ENCODE data around the gene ANKRD16.

The ANKRD16 gene

DNA sequence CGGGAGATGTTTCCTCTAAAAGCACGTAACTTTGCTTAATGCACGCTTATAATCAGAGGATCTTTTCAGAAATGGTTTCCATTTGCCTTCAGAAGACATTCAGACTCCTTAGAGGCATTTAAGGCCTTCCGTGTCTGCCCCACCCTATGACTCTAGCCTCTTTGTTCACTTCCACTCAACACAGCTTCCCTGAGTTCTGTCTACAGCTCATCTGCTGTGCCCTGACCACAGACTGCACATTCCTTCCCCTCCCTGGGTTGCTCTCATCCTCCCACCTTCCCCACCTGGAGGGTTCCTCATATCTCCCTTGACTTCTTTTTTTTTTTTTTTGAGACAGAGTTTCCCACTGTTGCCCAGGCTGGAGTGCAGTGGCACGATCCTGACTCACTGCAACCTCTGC lies 17.0 kb upstream of the ANKRD16 start:
- no peak overlapping the region for H3K4me2 ChIP-seq (ENCODE audit: low read length)
- H3K79me2 ChIP-seq, result peaks cover 10% of the 10 kb centered on the region
- no peak overlapping the region for H3K27ac ChIP-seq
- TF ChIP-seq, protein P1, sequence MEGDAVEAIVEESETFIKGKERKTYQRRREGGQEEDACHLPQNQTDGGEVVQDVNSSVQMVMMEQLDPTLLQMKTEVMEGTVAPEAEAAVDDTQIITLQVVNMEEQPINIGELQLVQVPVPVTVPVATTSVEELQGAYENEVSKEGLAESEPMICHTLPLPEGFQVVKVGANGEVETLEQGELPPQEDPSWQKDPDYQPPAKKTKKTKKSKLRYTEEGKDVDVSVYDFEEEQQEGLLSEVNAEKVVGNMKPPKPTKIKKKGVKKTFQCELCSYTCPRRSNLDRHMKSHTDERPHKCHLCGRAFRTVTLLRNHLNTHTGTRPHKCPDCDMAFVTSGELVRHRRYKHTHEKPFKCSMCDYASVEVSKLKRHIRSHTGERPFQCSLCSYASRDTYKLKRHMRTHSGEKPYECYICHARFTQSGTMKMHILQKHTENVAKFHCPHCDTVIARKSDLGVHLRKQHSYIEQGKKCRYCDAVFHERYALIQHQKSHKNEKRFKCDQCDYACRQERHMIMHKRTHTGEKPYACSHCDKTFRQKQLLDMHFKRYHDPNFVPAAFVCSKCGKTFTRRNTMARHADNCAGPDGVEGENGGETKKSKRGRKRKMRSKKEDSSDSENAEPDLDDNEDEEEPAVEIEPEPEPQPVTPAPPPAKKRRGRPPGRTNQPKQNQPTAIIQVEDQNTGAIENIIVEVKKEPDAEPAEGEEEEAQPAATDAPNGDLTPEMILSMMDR (IDR thresholded peaks at IDR 0.05), result no peak
- H3K9me3 ChIP-seq (ENCODE audit: control insufficient read depth, low read length), result no peaks in the 10 kb centered on the region
- H3K9ac ChIP-seq, result no peak overlapping the region
- no peaks in the 10 kb centered on the region for H3K4me1 ChIP-seq
- H3K27me3 ChIP-seq (ENCODE audit: control insufficient read depth, insufficient read depth, low read length), result no peaks in the 10 kb centered on the region
- no peak overlapping the region for H3K4me3 ChIP-seq (ENCODE audit: low read depth, low read length)
- H2AFZ ChIP-seq, result no peak overlapping the region
- H3K36me3 ChIP-seq (ENCODE audit: control insufficient read depth, insufficient read depth, low read length), result no peaks in the 10 kb centered on the region

DNA sequence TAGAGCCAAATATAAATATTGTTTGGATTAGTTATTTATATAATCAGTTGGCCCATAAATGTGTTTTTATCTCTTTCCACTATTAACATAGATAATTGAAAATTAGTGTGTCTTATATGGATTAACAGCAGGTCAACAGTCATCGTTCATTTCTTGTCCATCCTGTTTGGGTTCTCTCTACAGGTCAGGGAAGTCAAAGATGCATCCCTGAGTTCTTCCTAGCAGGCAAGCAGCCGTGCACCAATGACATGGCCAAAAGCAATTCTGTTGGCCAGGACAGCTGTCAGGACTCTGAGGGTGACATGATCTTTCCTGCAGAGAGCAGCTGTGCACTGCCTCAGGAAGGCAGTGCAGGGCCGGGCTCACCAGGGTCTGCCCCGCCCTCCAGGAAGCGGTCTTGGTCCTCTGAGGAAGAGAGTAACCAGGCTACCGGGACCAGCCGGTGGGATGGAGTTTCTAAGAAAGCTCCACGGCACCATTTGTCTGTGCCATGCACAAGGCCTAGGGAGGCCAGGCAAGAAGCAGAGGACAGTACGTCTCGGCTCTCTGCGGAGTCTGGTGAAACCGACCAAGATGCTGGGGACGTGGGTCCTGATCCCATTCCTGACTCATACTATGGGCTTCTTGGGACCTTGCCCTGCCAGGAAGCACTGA lies 16.3 kb upstream of the ANKRD16 start:
- Histone ChIP-seq H3K27me3 (ENCODE audit: control insufficient read depth, insufficient read depth, low read length) (no peaks in the 10 kb centered on the region), H2AFZ (no peak overlapping the region), H3K36me3 (ENCODE audit: control insufficient read depth, insufficient read depth, low read length) (no peaks in the 10 kb centered on the region), H3K4me2 (ENCODE audit: low read length) (no peak overlapping the region), H3K4me3 (ENCODE audit: low read depth, low read length) (no peak overlapping the region), H3K4me1 (no peaks in the 10 kb centered on the region), H3K9ac (no peak overlapping the region), H3K27ac (no peak overlapping the region), H3K9me3 (ENCODE audit: control insufficient read depth, low read length) (no peaks in the 10 kb centered on the region), H3K79me2 (peaks cover 10% of the 10 kb centered on the region)
- TF ChIP-seq, protein P1 (IDR thresholded peaks at IDR 0.05), result no peak

DNA sequence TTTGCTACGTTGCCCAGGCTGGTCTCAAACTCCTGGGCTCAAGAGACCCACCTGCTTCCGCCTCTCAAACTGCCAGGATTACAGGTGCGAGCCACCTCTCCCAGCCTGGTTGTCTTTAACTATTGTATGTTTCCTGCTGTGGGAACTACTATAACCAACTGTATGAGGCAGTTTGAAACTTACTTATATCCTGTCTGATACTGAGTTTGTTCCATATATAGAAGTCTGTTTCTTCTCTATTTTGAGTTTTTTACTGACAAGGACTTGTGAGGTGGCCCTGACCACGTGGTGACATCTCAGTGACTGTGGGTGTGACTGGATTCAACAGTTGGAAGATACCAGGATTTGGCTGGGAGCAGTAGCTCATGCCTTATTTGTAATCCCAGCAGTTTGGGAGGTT lies 14.5 kb upstream of the ANKRD16 start:
- Histone ChIP-seq H3K27me3 (ENCODE audit: control insufficient read depth, insufficient read depth, low read length) (no peaks in the 10 kb centered on the region), H3K9ac (no peak overlapping the region), H3K9me3 (ENCODE audit: control insufficient read depth, low read length) (no peaks in the 10 kb centered on the region), H3K36me3 (ENCODE audit: control insufficient read depth, insufficient read depth, low read length) (no peaks in the 10 kb centered on the region), H3K79me2 (peaks cover 12% of the 10 kb centered on the region), H3K4me2 (ENCODE audit: low read length) (no peak overlapping the region), H2AFZ (no peak overlapping the region), H3K4me3 (ENCODE audit: low read depth, low read length) (no peak overlapping the region), H3K27ac (no peak overlapping the region), H3K4me1 (no peaks in the 10 kb centered on the region)
- TF ChIP-seq, protein P1 (IDR thresholded peaks at IDR 0.05), result no peak

DNA sequence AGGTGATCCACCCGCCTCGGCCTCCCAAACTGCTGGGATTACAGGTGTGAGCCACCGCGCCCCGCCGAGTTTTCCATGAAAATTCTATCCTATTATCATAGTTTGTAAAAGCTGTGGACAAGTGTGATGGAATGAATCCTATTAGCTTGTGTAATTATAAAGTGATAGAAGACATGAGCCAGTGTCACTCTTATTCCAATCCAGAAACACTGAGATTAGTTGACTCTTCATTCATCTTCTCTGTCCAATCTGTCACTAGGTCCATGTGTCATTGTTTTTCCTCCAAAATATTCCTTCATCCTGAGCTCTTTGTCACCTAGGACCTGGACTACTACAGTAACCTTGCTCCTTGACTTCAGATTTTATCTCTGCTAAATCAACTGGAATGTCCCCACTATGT lies 13.9 kb upstream of the ANKRD16 start:
- H3K36me3 ChIP-seq (ENCODE audit: control insufficient read depth, insufficient read depth, low read length), result no peaks in the 10 kb centered on the region
- H3K4me1 ChIP-seq, result no peaks in the 10 kb centered on the region
- peaks cover 17% of the 10 kb centered on the region for H3K79me2 ChIP-seq
- no peaks in the 10 kb centered on the region for H3K9me3 ChIP-seq (ENCODE audit: control insufficient read depth, low read length)
- no peak overlapping the region for H3K4me3 ChIP-seq (ENCODE audit: low read depth, low read length)
- H3K4me2 ChIP-seq (ENCODE audit: low read length), result no peak overlapping the region
- no peak overlapping the region for H3K27ac ChIP-seq
- H3K9ac ChIP-seq, result no peak overlapping the region
- no peaks in the 10 kb centered on the region for H3K27me3 ChIP-seq (ENCODE audit: control insufficient read depth, insufficient read depth, low read length)
- TF ChIP-seq, protein P1 (IDR thresholded peaks at IDR 0.05), result no peak
- no peak overlapping the region for H2AFZ ChIP-seq

All from parathyroid adenoma (tissue), 2 donors.